Transverse colon (tissue), 4 donors: ENCODE data around the gene BPGM. TPM values are rescaled to one million over a fixed set of nuclear protein-coding genes. Genes with fewer than 3 reads are reported as not detected.

Source experiments
- DNase-seq: peaks from one replicate; pipeline ENCODE4 v3.0.0-alpha.2; 2019
- H3K27ac ChIP-seq, 4 donors: fragments of 200-600 bp; sonication (generic); 2 replicates each; pipeline ENCODE4 v1.5.1; 2016 to 2018; ENCODE audit warnings: inconsistent platforms in 4 of 4
- H3K27me3 ChIP-seq: fragments of 200-600 bp; sonication (generic); 2 replicates; pipeline ENCODE4 v1.5.1; 2017; ENCODE audit warnings: inconsistent platforms
- H3K36me3 ChIP-seq, 4 donors: fragments of 200-600 bp; sonication (generic); 2 replicates each; pipeline ENCODE4 v1.5.1; 2017 to 2019; ENCODE audit warnings: inconsistent platforms in 4 of 4
- H3K4me1 ChIP-seq, 4 donors: fragments of 200-600 bp; sonication (generic); 2 replicates each; pipeline ENCODE4 v1.5.1; 2017 to 2020; ENCODE audit warnings: inconsistent platforms in 4 of 4
- H3K4me3 ChIP-seq, 4 donors: fragments of 200-600 bp; sonication (generic); 1 replicate in 1 of 4; 2 replicates in 3 of 4; pipeline versions ENCODE4 v1.5.1 to v1.6.1; 2017 to 2019; ENCODE audit warnings: inconsistent platforms in 4 of 4
- H3K9me3 ChIP-seq, 2 donors: fragments of 200-600 bp; sonication (generic); 2 replicates each; pipeline ENCODE4 v1.5.1; 2017 to 2019; ENCODE audit warnings: inconsistent platforms in 2 of 2
- CTCF ChIP-seq, 5 experiments: fragments of 200-600 bp in 3 of 5; fragments of 450-650 bp in 2 of 5; sonication (generic) in 3 of 5; IDR thresholded peaks; 1 replicate in 2 of 5; 2 replicates in 3 of 5; pipeline ENCODE4 v1.5.1; 2016 to 2017; ENCODE audit warnings: antibody characterized with exemption in 5 of 5, inconsistent platforms in 3 of 5, mild to moderate bottlenecking in 2 of 5, moderate library complexity in 1 of 5
- EP300 ChIP-seq: sonication (generic); formaldehyde crosslinking; IDR thresholded peaks from one replicate; pipeline ENCODE4 v1.6.1; 2017; ENCODE audit warnings: antibody characterized with exemption, low read depth
- POLR2A ChIP-seq: fragments of 450-650 bp; IDR thresholded peaks from one replicate; pipeline ENCODE4 v1.6.1; 2016; ENCODE audit warnings: antibody characterized with exemption, mild to moderate bottlenecking, moderate library complexity
- POLR2AphosphoS5 ChIP-seq, 3 donors: sonication (generic); formaldehyde crosslinking; IDR thresholded peaks; one replicate each; pipeline ENCODE4 v1.6.1; 2016; ENCODE audit warnings: antibody characterized with exemption in 3 of 3
- WGBS, 2 donors: methylation state at CpG; one replicate each; pipeline ENCODE4 v1.1.5; 2018; ENCODE audit warnings: low coverage in 1 of 2; 5-methylcytosine and 5-hydroxymethylcytosine counted together
- in situ Hi-C, 4 donors: fragments of 200-750 bp; cut with MboI; loops; one replicate each; pipeline versions ENCODE4 v1.15.0 to v1.15.1; 2017; ENCODE audit warnings: low sequenced_read_pairs in 3 of 4, low pct_ligation_motif_present in 1 of 4, low pct_unique_long_range_greater_than_20kb in 1 of 4
- intact Hi-C: fragments of 100-400 bp; cut with DNase I; formaldehyde crosslinking; loops from one replicate; pipeline ENCODE4 v1.15.1; 2023; ENCODE audit warnings: low total_unique reads
- total RNA-seq, 4 donors: library from RNA; depleted of rRNA; stranded (reverse); fragments of >200 nt; gene quantifications; one replicate each; pipeline ENCODE4 v1.1.0, GENCODE V29; 2016

BPGM gene
- total RNA-seq, 4 donors from 2014 or later, result 0.40 to 13.2 (median 7.2) TPM

DNA sequence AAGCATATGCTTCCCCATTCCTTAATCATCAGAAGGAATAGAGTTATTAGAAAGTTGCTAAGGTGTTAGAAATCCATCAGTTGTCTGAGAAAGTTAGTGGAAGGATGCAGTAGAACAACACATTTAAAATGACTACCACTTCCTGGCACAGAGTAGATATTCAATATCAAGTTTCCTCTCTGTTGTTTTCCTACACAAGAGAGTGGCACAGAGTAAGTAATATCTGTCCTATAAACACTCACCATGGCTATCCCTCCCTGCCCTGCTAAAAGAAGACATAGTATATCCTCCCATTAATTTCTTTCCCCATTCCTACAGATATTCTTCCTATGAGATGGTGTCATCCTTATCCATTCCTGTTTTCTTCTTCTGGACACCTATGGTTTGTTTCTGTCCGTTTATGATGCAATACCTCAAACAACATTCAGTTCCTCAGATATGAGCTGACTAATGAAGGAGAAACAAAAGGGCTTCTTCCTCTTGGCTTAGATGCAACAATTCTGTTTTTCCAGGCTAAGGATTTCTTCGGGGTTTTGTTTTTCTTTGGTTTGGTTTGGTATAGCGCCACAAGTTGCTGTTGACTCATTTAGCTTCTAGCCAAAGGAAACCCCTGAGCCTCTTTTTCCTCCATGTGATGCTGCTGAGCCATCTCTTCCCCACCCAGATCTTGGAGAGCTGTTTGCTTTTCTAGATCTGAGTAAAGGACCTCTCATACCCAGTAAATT is 32.9 kb upstream of the BPGM start:
- Histone ChIP-seq H3K4me1 (no peaks in the 10 kb centered on the region), H3K36me3 (no peaks in the 10 kb centered on the region), H3K4me3 (no peak overlapping the region), H3K9me3 (no peaks in the 10 kb centered on the region), H3K27me3 (no peaks in the 10 kb centered on the region), H3K27ac (no peak overlapping the region)
- in situ Hi-C loops, result no loop called here
- intact Hi-C loops, result no loop called here
- no peak for DNase-seq
- WGBS, 2 donors, result 24 to 28% methylated on average over 3 of the region's 3 CpGs
- TF ChIP-seq POLR2AphosphoS5 (IDR thresholded peaks at IDR 0.05) (no peak), CTCF (IDR thresholded peaks at IDR 0.05) (no peak), EP300 (no peak), POLR2A (no peak)

DNA sequence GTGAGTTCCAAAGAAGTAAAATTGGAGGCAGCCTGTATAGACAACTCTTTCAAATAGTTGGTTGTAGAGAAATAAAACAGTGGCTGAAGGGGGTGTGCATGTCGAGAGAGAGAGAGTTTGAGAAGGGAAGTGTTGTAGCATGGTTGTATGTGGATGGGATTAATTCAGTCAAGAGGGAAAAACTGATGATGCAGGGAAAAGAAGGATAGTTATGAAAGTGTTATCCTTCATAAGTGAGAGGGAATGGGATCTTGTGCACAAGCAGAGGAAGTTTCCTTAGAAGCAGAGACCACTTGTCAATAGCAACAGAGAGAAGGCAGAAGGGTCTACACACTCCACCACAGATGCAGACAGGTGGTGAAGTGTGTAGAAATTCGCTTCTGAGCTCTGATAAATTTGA is 30.0 kb upstream of the BPGM start:
- no peak overlapping the region for H3K4me3 ChIP-seq
- DNase-seq, result no peak
- TF ChIP-seq POLR2AphosphoS5 (IDR thresholded peaks at IDR 0.05) (no peak), POLR2A (no peak)
- H3K36me3 ChIP-seq, result no peaks in the 10 kb centered on the region
- intact Hi-C loops, result no loop called here
- no peaks in the 10 kb centered on the region for H3K4me1 ChIP-seq
- WGBS, 2 donors, result 80 to 86% methylated on average over 2 of the region's 2 CpGs
- in situ Hi-C loops, result no loop called here
- H3K27ac ChIP-seq, result no peak overlapping the region
- no peaks in the 10 kb centered on the region for H3K27me3 ChIP-seq
- H3K9me3 ChIP-seq, result no peaks in the 10 kb centered on the region

GRCh38 chr7:134618756-134619530 is 27.7 kb upstream of the BPGM start:
- 71 to 74% methylated on average over 3 to 5 of the region's 5 CpGs for WGBS, 2 donors
- H3K4me3 ChIP-seq, result no peak overlapping the region
- H3K9me3 ChIP-seq, result no peaks in the 10 kb centered on the region
- H3K36me3 ChIP-seq, result no peaks in the 10 kb centered on the region
- DNase-seq, result no peak
- no peaks in the 10 kb centered on the region for H3K4me1 ChIP-seq
- peaks cover 5% of the 10 kb centered on the region for H3K27me3 ChIP-seq
- in situ Hi-C loops, result no loop called here
- intact Hi-C loops, result no loop called here
- H3K27ac ChIP-seq, result no peak overlapping the region
- TF ChIP-seq POLR2AphosphoS5 (IDR thresholded peaks at IDR 0.05), result no peak
- no peak for TF ChIP-seq EP300
- no peak for TF ChIP-seq POLR2A
- TF ChIP-seq CTCF (IDR thresholded peaks at IDR 0.05), result no peak

GRCh38 chr7:134619627-134620331 is 26.9 kb upstream of the BPGM start:
- no peaks in the 10 kb centered on the region for H3K4me1 ChIP-seq
- TF ChIP-seq EP300, result no peak
- TF ChIP-seq POLR2AphosphoS5 (IDR thresholded peaks at IDR 0.05), result no peak
- TF ChIP-seq CTCF (IDR thresholded peaks at IDR 0.05), result no peak
- no peak for TF ChIP-seq POLR2A
- no peak overlapping the region for H3K4me3 ChIP-seq
- in situ Hi-C loops (no loop called here), intact Hi-C loops (no loop called here)
- WGBS, 2 donors, result 53 to 75% methylated on average over 2 of the region's 2 CpGs
- H3K27ac ChIP-seq, result no peak overlapping the region
- no peak for DNase-seq
- peaks cover 11% of the 10 kb centered on the region for H3K27me3 ChIP-seq
- H3K36me3 ChIP-seq, result no peaks in the 10 kb centered on the region
- no peaks in the 10 kb centered on the region for H3K9me3 ChIP-seq
